Naive thymus-derived CD4-positive, alpha-beta T cell (primary cell): Measurements from ENCODE around the gene MATN1. TPM values are rescaled to one million over a fixed set of nuclear protein-coding genes. Genes with fewer than 3 reads are reported as not detected.

Source experiments
- ATAC-seq: fragments of 150-1000 bp; cut with Tn5 transposase; 2 replicates; pipeline ENCODE4 v1.10.0; 2021; ENCODE audit warnings: mild to moderate bottlenecking, moderate library complexity
- CTCF ChIA-PET: fragments of 350-600 bp; sonication (Branson Sonifier 250); formaldehyde crosslinking; loops from one replicate; lab custom pipeline; 2021; ENCODE audit warnings: antibody characterized with exemption; lab: Charles Lee
- POLR2A ChIA-PET: fragments of 350-600 bp; sonication (Branson Sonifier 250); formaldehyde crosslinking; loops from one replicate; lab custom pipeline; 2021; ENCODE audit warnings: antibody characterized with exemption, inconsistent platforms; lab: Charles Lee
- DNase-seq, 9 donors: peaks; one replicate each; pipeline versions ENCODE4 v3.0.0 to v3.0.0-alpha.2; 2020 to 2022; ENCODE audit warnings: mixed read lengths in 1 of 9
- H3K27ac ChIP-seq: one replicate; pipeline ENCODE4 v1.7.0; 2013; ENCODE audit warnings: mild to moderate bottlenecking, low read depth, low read length, moderate library complexity
- H3K27me3 ChIP-seq, 2 donors: one replicate each; pipeline ENCODE4 v1.7.0; 2013; ENCODE audit warnings: low read length in 2 of 2, mild to moderate bottlenecking in 2 of 2, moderate library complexity in 2 of 2; ENCODE audit not compliant: control insufficient read depth in 2 of 2, insufficient read depth in 2 of 2
- H3K36me3 ChIP-seq, 3 experiments: 1 replicate in 2 of 3; 2 replicates in 1 of 3; pipeline ENCODE4 v1.7.0; 2013; ENCODE audit warnings: low read length in 3 of 3, mild to moderate bottlenecking in 3 of 3, moderate library complexity in 1 of 3; ENCODE audit not compliant: insufficient read depth in 3 of 3, control insufficient read depth in 2 of 3
- H3K4me1 ChIP-seq, 2 donors: one replicate each; pipeline ENCODE4 v1.7.0; 2013; ENCODE audit warnings: low read length in 2 of 2, mild to moderate bottlenecking in 2 of 2, moderate library complexity in 1 of 2; ENCODE audit not compliant: control insufficient read depth in 2 of 2, insufficient read depth in 2 of 2
- H3K4me3 ChIP-seq: 2 replicates; pipeline ENCODE4 v1.7.0; 2013; ENCODE audit warnings: mild to moderate bottlenecking, low read length
- H3K9me3 ChIP-seq, 3 experiments: 1 replicate in 2 of 3; 2 replicates in 1 of 3; pipeline ENCODE4 v1.7.0; 2013; ENCODE audit warnings: low read length in 3 of 3; ENCODE audit not compliant: control insufficient read depth in 2 of 3
- H3K27ac Mint-ChIP-seq, 9 donors: one replicate each; pipeline ENCODE4 v1.8.0; 2020 to 2022; ENCODE audit warnings: mixed read lengths in 9 of 9, mild to moderate bottlenecking in 8 of 9, moderate library complexity in 5 of 9, inconsistent platforms in 2 of 9
- H3K27me3 Mint-ChIP-seq, 5 donors: one replicate each; pipeline ENCODE4 v1.8.0; 2021 to 2022; ENCODE audit warnings: mixed read lengths in 5 of 5, mild to moderate bottlenecking in 1 of 5
- H3K36me3 Mint-ChIP-seq, 5 donors: one replicate each; pipeline ENCODE4 v1.8.0; 2020 to 2022; ENCODE audit warnings: mixed read lengths in 5 of 5, mild to moderate bottlenecking in 3 of 5, inconsistent platforms in 1 of 5
- H3K4me1 Mint-ChIP-seq, 7 donors: one replicate each; pipeline ENCODE4 v1.8.0; 2020 to 2022; ENCODE audit warnings: mixed read lengths in 7 of 7, mild to moderate bottlenecking in 3 of 7, inconsistent platforms in 1 of 7
- H3K4me3 Mint-ChIP-seq, 10 donors: one replicate each; pipeline ENCODE4 v1.8.0; 2020 to 2022; ENCODE audit warnings: mild to moderate bottlenecking in 10 of 10, mixed read lengths in 10 of 10, moderate library complexity in 6 of 10, inconsistent platforms in 2 of 10
- H3K9me3 Mint-ChIP-seq, 11 donors: one replicate each; pipeline ENCODE4 v1.8.0; 2020 to 2022; ENCODE audit warnings: mixed read lengths in 11 of 11, mild to moderate bottlenecking in 4 of 11, inconsistent platforms in 1 of 11, moderate library complexity in 1 of 11
- intact Hi-C, 2 donors: fragments of 100-400 bp; cut with micrococcal nuclease; formaldehyde crosslinking; loops; one replicate each; pipeline ENCODE4 v1.15.1; 2023
- polyA plus RNA-seq, 2 donors: library from polyadenylated mRNA; unstranded; fragments of 300-500 nt; fragmentation: Illumina TruSeq; gene quantifications; one replicate each; pipeline ENCODE4 v1.2.3, GENCODE V29; 2021
- total RNA-seq, 6 experiments: library from RNA in 5 of 6; stranded (reverse) in 5 of 6; gene quantifications; 1 replicate in 5 of 6; 2 replicates in 1 of 6; pipeline ENCODE4 v1.2.3 and lab custom pipeline; 2021 to 2026

Gene MATN1
- total and polyA plus RNA-seq, 7 experiments from 2014 or later = 0.08 to 3.6 (median 0.22) TPM; not detected in 2

GRCh38 chr1:30751830-30752650 is 28.7 kb upstream of the MATN1 start:
- Mint-ChIP-seq H3K4me3 (peak overlapping the region; percentile 33 to 100 (median 98)), H3K9me3 (no peaks in the 10 kb centered on the region), H3K27me3 (no peaks in the 10 kb centered on the region), H3K27ac (peak overlapping the region; percentile 90 to 100 (median 97)), H3K4me1 (peaks cover 62 to 92% (median 84%) of the 10 kb centered on the region in 7 donors), H3K36me3 (peaks cover under 1 to 60% (median 19%) of the 10 kb centered on the region in 5 donors)
- H3K36me3 ChIP-seq = peaks cover 0 to 20% (median 0%) of the 10 kb centered on the region in 3 experiments
- no peak for ATAC-seq
- peak overlapping the region; percentile 34 for H3K4me3 ChIP-seq
- no peak for DNase-seq
- peak overlapping the region; percentile 98 for H3K27ac ChIP-seq
- ChIA-PET CTCF (interaction anchor here (0.6 to 12.1 kb wide), 7 partner anchors 5 to 404 kb away, joined by 3 to 133 read pairs (median 5); no protein-coding TSS in a partner anchor), POLR2A (interaction anchor here (1.2 to 42.4 kb wide), 4 partner anchors 3 to 28 kb away, joined by 3 to 1281 read pairs (median 644); partner anchors contain the start of genes LAPTM5 and MATN1)
- H3K9me3 ChIP-seq = no peaks in the 10 kb centered on the region
- intact Hi-C loops = loop anchor here in 1 of 2 donors (10.0 kb wide), 1 partner anchor 313 kb away; the partner anchor contains the start of gene PUM1
- H3K27me3 ChIP-seq = no peaks in the 10 kb centered on the region
- peaks cover 63 to 84% of the 10 kb centered on the region in 2 donors for H3K4me1 ChIP-seq

- no peaks in the 10 kb centered on the region for H3K27me3 Mint-ChIP-seq
- no peaks in the 10 kb centered on the region for H3K9me3 Mint-ChIP-seq
- peak overlapping the region; percentile 90 to 100 (median 97) for H3K27ac Mint-ChIP-seq
- Histone ChIP-seq H3K4me3 (peak overlapping the region; percentile 50), H3K9me3 (no peaks in the 10 kb centered on the region), H3K4me1 (peaks cover 75 to 96% of the 10 kb centered on the region in 2 donors), H3K27ac (peak overlapping the region; percentile 98), H3K36me3 (peaks cover 0 to 17% (median 0%) of the 10 kb centered on the region in 3 experiments), H3K27me3 (no peaks in the 10 kb centered on the region)
- H3K36me3 Mint-ChIP-seq = peaks cover 0 to 63% (median 23%) of the 10 kb centered on the region in 5 donors
- H3K4me1 Mint-ChIP-seq = peaks cover 66 to 98% (median 95%) of the 10 kb centered on the region in 7 donors
- ChIA-PET CTCF (interaction anchor here (0.6 to 12.1 kb wide), 3 partner anchors 7 to 29 kb away, joined by 3 to 133 read pairs (median 99); partner anchors contain the start of gene LAPTM5), POLR2A (interaction anchor here (1.8 to 42.4 kb wide), 3 partner anchors 4 to 29 kb away, joined by 8 to 1281 read pairs (median 1281); partner anchors contain the start of genes LAPTM5 and MATN1)
- DNase-seq (no peak), ATAC-seq (no peak)
- peak overlapping the region; percentile 82 to 99 (median 96) for H3K4me3 Mint-ChIP-seq
- intact Hi-C loops = loop anchor here in 1 of 2 donors (10.0 kb wide), 1 partner anchor 314 kb away; the partner anchor contains the start of gene PUM1
Observed at GRCh38 chr1:30750731-30751291, 27.4 kb upstream of the MATN1 start.

DNA sequence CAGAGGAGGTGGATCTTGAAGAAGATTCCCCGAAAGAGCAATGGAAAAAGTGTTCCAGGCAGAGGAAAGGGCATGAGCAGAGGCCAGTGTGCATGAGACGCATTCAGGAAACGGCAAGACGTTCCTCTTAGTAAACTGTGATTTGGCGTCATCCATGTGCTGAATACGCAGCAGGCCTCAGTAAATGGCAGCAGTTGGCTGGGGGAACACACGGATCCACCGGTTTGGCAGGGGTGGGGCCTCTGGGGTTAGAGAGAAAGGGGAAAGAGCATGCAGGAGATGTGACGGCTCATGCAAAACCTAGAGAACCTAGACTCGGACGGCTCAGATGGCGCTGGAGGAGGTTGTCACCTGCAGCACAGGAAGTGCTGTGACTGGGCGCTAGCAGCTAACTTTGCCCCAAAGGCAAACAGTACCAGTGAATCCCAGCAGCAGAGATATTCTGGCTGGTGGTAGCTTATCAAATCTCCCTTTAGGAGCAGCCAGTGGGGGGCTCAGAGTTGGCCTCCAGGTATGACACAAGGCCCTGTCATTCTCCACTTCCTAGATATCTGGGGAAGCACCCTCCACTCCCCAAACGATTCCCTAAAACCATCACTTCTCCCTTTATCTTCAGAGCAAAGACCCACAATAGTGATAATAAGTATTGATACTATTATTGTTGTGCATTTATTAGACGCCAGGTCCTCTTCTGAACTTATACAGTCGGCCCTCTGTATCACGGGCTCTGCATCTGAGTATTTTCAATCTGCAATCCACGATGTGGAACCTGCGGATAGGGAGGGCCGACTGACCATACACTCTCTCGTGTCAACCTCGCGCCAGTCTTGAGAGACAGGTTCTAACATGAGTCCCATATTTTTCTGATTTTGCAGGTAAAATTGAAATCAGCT is 26.6 kb upstream of the MATN1 start:
- H3K27me3 Mint-ChIP-seq = no peaks in the 10 kb centered on the region
- peaks cover 65 to 99% (median 95%) of the 10 kb centered on the region in 7 donors for H3K4me1 Mint-ChIP-seq
- no peaks in the 10 kb centered on the region for H3K27me3 ChIP-seq
- peak overlapping the region; percentile 82 to 99 (median 96) for H3K4me3 Mint-ChIP-seq
- POLR2A ChIA-PET = interaction anchor here (0.6 to 42.4 kb wide), 4 partner anchors 5 to 1435 kb away, joined by 3 to 1281 read pairs (median 644); partner anchors contain the start of genes LAPTM5 and MATN1
- peak overlapping the region; percentile 90 to 100 (median 97) for H3K27ac Mint-ChIP-seq
- H3K36me3 ChIP-seq = peaks cover 0 to 17% (median 0%) of the 10 kb centered on the region in 3 experiments
- H3K9me3 ChIP-seq = no peaks in the 10 kb centered on the region
- no peaks in the 10 kb centered on the region for H3K9me3 Mint-ChIP-seq
- H3K4me1 ChIP-seq = peaks cover 84 to 99% of the 10 kb centered on the region in 2 donors
- peak overlapping the region; percentile 98 for H3K27ac ChIP-seq
- ATAC-seq (peak; percentile 77), DNase-seq (peak; percentile 45 to 95 (median 85))
- H3K36me3 Mint-ChIP-seq = peaks cover 0 to 55% (median 19%) of the 10 kb centered on the region in 5 donors
- intact Hi-C loops = loop anchor here (1.0 to 10.0 kb wide), 3 partner anchors 7 to 1185 kb away; partner anchors contain the start of genes LAPTM5 (in 2 of the 2), PUM1 (in 2 of the 2) and PTP4A2 (in 1 of the 2)
- peak overlapping the region; percentile 50 for H3K4me3 ChIP-seq
- CTCF ChIA-PET = interaction anchor here (2.7 to 12.1 kb wide), 3 partner anchors 8 to 31 kb away, joined by 17 to 133 read pairs (median 99); partner anchors contain the start of gene LAPTM5

DNA sequence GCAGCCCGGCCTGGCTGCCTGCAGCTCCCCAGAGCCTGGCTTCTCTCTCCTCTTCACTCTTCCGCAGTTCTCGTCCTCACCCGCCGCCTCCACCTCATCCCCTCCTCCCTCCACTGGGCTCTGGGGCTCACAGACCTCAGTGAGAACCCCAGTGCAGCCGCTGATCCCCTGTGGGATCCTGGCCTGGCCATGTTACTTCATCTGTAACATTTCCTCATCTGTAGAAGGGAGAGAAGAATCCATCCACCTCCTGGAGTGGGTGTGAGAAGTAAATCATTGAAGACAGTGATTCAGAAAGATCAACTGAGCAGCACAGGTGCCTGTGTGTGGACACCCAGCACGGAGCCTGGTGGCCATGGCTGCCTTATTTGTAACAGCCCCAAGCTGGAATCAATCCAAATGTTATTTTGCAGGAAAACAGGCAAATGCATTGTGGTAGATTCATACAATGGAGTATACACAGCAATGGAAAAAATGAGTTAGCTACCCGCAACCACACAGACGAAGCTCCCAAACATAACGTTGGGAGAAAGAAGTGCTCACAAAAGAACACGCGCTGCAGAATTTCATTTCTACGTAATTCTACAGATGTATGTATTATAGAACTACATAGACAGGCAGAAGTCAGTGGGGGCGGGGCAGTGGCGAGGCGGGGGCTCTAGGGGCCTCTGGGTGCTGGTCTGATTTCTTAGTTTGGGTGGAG is 25.5 kb upstream of the MATN1 start:
- intact Hi-C loops = loop anchor here (1.0 to 10.0 kb wide), 3 partner anchors 8 to 1186 kb away; partner anchors contain the start of genes LAPTM5 (in 2 of the 2), PTP4A2 (in 1 of the 2) and PUM1 (in 1 of the 2)
- no peak for ATAC-seq

More for the DNA sequence above, 25.5 kb upstream of the MATN1 start:
- H3K9me3 ChIP-seq = no peaks in the 10 kb centered on the region
- no peaks in the 10 kb centered on the region for H3K27me3 ChIP-seq
- H3K27ac ChIP-seq = peak overlapping the region; percentile 98
- no peaks in the 10 kb centered on the region for H3K9me3 Mint-ChIP-seq
- H3K36me3 ChIP-seq = peaks cover 0 to 17% (median 0%) of the 10 kb centered on the region in 3 experiments
- peaks cover 70 to 100% (median 95%) of the 10 kb centered on the region in 7 donors for H3K4me1 Mint-ChIP-seq
- peak overlapping the region; percentile 50 for H3K4me3 ChIP-seq
- peak overlapping the region; percentile 90 to 100 (median 97) for H3K27ac Mint-ChIP-seq
- H3K36me3 Mint-ChIP-seq = peaks cover 0 to 50% (median 17%) of the 10 kb centered on the region in 5 donors
- DNase-seq = peak in 2 of 9 donors; percentile 62 to 77
- H3K4me1 ChIP-seq = peaks cover 95 to 100% of the 10 kb centered on the region in 2 donors
- no peaks in the 10 kb centered on the region for H3K27me3 Mint-ChIP-seq
- H3K4me3 Mint-ChIP-seq = peak overlapping the region; percentile 82 to 99 (median 96)
- CTCF ChIA-PET = interaction anchor here (0.9 to 12.1 kb wide), 4 partner anchors 9 to 31 kb away, joined by 3 to 133 read pairs (median 58); partner anchors contain the start of gene LAPTM5
- POLR2A ChIA-PET = interaction anchor here (0.6 to 42.4 kb wide), 3 partner anchors 6 to 1437 kb away, joined by 3 to 1281 read pairs (median 1281); partner anchors contain the start of genes LAPTM5 and MATN1
